DMS153 treated with DMSO at 0.1 percent for 48 hours (cell line): ENCODE results near the gene CMTM5.

Source experiments
- DNase-seq: peaks from one replicate; lab custom pipeline; 2025; ENCODE audit not compliant: unreplicated experiment; lab: John Stamatoyannopoulos, UW

CMTM5 gene, protein sequence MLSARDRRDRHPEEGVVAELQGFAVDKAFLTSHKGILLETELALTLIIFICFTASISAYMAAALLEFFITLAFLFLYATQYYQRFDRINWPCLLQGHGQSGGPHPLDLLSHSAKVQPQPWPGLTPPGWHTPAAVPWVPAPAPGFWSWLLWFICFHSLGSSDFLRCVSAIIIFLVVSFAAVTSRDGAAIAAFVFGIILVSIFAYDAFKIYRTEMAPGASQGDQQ

GRCh38 chr14:23376482-23377197 lies at the start of gene CMTM5:
Gene CMTM5, plus strand, starts transcription at chr14:23377046. Its CDS starts 206 bp downstream, at chr14:23377252.
- no peak for DNase-seq

GRCh38 chr14:23327947-23328744 lies 48.7 kb upstream of the CMTM5 start:
- DNase-seq = peak; percentile 57

- DNase-seq = no peak
Measured at GRCh38 chr14:23335623-23336022, 41.2 kb upstream of the CMTM5 start.

DNA sequence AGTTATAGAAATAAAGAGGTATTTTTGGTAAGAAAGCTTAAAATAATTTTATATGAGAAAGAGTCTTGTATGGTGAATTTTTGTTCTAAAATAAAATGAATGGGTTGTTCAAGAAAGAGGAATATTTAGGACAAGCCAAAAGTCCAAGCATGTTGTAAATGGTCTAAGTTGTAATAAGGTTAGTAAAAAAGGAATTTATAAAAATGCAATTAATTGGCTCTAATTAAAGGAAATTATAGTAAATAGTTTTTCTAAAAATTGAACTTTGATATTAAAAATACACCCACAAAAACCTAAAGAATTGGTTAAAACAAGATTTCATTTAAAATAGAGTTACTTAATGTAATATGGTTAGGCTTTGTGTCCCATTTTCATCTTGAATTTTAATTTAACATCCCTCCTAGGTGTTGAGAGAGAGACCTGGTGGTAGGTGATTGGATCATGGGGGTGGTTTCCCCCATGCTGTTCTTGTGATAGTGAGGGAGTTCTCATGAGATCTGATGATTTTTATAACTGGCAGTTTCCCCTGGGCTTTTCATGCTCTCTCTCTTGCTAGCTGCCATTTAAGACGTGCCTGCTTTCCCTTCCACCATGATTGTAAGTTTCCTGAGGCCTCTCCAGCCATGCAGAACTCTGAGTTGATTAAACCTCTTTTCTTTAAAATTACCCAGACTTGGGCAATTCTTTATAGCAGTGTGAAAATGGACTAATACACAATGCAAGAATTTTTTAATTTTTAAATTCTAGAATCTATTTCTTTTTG lies 37.2 kb upstream of the CMTM5 start:
- no peak for DNase-seq

- no peak for DNase-seq
Measured at GRCh38 chr14:23344481-23344880, 32.4 kb upstream of the CMTM5 start.

DNA sequence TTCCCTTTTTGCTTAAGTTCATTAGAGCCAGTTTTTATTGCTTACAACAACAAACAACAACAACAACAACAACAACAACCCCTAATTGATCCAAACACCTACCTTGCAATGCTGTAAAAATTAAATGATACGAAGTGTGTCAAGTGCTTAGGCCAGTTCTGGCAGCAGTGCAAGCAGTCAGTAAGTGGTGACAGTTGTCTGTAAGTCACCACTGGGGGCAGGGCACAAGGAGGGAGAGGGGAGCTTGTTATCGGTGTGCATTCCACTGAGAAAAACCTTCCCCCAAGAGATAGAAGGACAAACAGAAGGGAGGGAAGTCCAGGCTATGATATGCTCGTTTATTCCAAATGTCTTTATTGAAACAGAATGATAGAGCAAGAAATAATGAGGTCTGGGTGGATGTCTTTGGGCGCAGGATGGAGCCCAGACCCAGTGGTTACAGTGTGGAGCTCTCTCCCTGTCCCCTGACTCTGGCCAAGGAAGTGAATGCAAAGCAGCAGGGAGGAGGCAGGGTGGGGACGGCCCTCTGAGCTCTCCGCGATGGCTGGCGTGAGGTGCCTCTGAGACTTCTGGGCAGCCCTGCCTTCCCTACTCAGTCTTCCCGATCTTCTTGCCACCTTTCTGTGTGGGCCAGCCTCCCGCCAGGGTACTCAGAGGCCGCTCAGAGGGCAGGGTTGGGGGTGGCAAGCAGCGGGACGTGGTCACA lies 30.7 kb upstream of the CMTM5 start:
- no peak for DNase-seq

GRCh38 chr14:23346693-23347405 lies 30.0 kb upstream of the CMTM5 start:
- DNase-seq = no peak

DNA sequence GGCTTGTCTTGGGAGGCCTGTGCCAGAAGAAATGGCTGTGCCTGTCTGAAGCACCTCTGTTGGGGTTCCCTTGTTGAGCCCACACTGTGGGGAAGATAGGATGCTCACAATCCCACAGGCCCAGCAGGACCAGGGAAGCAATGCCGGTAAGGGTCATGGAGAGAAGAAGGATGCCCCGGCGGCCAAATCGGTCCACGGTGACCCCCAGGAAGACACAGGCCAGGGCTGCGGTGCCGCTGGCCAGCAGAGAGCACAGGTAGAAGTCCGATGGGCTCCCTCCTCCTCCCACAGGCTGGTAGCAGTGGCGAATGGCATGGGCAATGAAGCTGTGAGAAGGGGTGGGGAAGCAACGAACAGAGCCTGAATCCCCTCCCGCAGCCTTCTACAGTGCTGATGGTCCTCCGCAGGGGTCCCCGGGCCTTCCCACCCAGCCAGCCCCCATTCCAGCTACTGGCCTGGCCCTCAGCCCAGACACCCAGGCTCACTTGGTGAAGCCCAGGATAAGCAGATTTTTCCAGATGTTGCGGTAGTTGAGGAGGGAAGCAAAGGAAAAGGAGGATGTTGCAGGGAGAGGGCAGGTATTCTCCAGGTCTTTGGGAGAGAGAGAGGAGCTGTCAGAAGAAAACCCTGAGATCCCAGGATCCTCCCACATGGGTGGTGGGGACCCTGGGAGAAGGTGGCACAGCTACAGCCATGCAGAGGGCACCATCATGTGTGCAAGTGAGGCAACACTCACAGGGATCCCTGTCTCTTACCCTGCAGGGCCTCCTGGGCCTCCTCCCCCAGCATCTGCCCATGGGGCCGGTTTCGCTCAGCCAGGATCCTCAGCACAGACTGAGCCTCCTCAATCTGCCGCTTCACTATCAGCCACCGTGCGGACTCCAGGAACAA lies 29.2 kb upstream of the CMTM5 start:
- no peak for DNase-seq

- DNase-seq = no peak
Measured at GRCh38 chr14:23348297-23348655, 28.6 kb upstream of the CMTM5 start.

DNA sequence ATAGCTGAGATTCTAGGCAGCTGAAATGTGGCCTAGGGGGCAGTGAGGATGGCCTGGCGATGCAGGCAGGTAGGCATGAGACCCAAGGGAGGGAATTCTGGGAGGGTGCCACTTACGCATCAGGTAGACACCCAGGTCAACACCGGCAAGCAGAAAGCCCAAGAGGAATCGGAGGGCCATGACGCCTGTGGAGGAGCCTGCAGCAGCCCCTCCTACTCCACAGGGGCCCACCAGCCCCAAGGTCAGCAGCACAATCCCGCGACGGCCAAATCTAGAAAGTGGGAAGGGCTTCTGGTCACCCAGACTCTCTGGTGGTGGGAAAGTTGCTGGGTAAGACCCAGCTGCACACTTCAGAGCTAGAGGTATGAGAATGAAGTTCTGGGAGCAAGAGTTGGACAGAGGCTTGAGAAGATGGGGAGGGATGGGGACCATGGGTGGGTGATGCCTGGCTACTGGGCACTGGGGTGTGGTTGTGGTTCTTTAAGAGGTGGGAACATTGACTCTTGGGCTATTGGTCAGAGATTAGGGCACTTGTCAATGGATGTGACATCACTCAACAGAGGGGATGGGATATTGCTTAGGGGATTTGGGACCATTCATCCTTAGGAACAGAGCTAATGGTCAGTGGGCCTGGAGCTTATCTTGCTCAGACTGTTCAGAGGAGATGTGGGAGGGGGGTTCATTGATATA lies 27.5 kb upstream of the CMTM5 start:
- no peak for DNase-seq

DNA sequence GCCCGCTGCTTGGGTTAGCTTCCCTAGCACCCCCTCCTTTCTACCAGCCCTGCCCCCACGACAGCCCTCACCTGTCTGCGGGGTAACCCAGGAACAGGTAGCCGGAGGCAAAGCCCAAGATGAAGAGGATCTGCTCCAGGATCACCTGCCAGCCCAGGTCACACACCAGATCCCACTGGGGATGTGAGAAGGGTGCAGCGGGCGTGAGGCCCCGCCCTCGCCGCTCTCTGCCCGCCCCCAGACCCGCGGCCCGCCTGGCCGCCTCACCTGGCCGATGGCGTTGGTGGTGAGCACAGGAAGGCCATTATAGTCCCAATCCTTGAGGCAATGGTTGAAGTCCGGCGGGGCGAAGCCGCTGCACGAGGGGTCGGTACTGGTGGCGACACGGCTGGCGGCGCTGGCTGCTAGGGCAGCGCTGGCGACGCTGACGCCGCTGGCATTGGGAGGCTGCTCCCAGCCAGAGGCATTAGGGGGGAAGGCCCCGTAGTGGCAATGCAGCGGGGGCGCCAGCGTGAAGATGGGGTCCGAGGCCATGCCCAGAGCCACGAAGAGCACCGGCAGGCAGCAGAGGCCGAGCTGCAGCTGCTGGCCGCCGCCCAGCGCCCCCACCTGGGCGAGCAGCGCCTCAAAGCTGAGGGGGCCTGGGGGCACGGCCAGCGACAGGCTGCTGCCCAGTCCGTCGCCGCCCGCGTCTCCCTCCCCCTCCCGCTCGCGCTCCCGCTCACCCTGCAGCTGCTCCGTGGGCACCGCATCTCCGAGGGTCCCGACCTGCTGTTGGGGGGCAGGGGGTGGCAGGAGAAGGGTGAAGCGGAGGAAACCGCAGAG lies 25.0 kb upstream of the CMTM5 start:
- DNase-seq = no peak

DNA sequence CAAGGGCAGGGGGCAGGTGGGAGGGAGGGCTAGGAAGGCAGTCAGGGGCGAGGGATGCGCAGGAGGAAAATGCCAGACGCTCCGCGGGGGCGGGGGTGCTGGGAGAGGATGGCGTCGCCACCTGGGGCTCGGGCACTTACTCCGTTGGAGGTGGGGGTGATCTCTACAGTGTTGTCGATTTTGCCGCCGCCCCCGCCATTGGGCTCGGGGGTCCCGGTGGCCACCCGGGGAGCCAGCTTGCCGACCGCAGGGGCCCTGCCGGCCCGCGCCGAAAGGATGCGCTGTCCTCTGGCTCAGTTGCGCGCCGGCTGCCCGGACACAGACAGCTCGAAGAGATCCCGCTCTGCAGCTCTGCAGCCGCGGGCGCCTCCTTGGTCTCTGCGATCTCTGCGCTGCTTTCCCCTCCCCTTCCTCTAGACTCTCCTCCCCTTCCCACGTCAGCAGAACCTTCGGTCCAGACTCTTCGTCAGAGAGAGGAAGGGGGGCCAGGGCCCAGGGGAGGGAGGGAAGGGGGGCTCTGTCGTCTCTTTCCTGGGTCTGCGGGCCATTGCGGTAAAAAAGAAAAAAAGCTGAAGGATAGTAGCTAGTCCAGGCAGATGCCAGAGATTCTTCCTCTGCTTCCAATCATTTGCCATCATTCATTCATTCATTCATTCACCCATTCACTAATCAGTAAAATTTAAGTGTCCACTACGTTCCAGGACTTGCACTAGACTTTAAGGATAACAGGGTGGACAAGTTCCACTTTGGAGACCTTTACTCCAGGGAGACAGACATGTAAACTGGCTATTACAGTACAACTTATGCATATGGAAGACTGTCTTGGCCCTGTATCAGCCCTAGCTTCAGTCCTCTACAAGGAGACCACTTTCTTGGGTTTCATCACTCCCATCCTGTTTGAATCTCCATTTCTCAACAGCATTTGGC lies 24.1 kb upstream of the CMTM5 start, which contains the start of gene SLC22A17:
TSS of gene SLC22A17 (minus strand) at position 382 of the 927 bp plus-strand sequence.
- DNase-seq = peak; percentile 48

GRCh38 chr14:23353433-23353780 lies 23.4 kb upstream of the CMTM5 start:
- DNase-seq = no peak

GRCh38 chr14:23354990-23355389 lies 21.9 kb upstream of the CMTM5 start:
- no peak for DNase-seq

DNA sequence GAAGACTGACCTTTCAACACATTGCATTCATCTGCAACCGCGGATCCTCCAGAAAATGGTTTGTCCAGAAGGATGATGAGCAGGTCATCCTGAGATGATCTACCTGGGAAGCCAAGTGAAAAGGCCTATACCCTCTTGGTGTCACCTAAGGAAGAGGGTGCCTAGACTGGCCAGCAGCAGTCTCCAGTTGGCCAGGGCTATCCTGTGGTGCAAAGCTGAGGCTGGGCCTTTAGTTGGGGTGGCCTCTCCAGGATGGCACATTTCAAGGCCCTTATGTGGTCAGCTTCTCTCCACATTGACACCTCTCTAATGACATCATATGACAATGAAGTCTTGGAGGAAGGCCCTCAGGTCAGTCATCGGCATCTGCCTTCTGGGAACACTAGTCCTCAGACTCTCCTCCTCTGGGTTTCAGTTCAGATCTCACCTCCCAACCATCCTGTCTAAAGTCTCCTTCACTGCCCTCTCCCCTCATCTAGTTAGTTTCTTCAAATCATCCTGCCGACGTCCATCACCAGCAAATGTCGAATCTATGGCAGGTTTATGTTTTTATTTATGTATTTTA lies 20.9 kb upstream of the CMTM5 start:
- no peak for DNase-seq

GRCh38 chr14:23356662-23357061 lies 20.2 kb upstream of the CMTM5 start:
- no peak for DNase-seq
